DOHH2 (cell line): ENCODE data around the gene EPHB3.

Source experiments
- H3F3A ChIP-seq: fragments of 200-600 bp; sonication (generic), shearing (Covaris generic); 2 replicates; pipeline ENCODE4 v1.6.0; 2016; ENCODE audit warnings: antibody characterized with exemption, mild to moderate bottlenecking; ENCODE audit not compliant: control insufficient read depth, insufficient read depth
- H3K27ac ChIP-seq: fragments of 200-600 bp; sonication (generic); 2 replicates; pipeline ENCODE4 v1.5.1; 2014; ENCODE audit warnings: low read depth, mild to moderate bottlenecking, low read length, moderate library complexity
- H3K27me3 ChIP-seq: fragments of 200-600 bp; sonication (generic); 2 replicates; pipeline ENCODE4 v1.6.1; 2014; ENCODE audit warnings: mild to moderate bottlenecking, low read length, mixed read lengths; ENCODE audit not compliant: control insufficient read depth
- H3K36me3 ChIP-seq: fragments of 200-600 bp; sonication (generic); 2 replicates; pipeline ENCODE4 v1.6.1; 2014; ENCODE audit warnings: mild to moderate bottlenecking, low read length, moderate library complexity, mixed read lengths; ENCODE audit not compliant: control insufficient read depth
- H3K4me1 ChIP-seq: fragments of 200-600 bp; sonication (generic); 2 replicates; pipeline ENCODE4 v1.6.1; 2014; ENCODE audit warnings: mild to moderate bottlenecking, low read length, mixed read lengths; ENCODE audit not compliant: control insufficient read depth
- H3K4me2 ChIP-seq: fragments of 200-600 bp; sonication (generic); 2 replicates; pipeline ENCODE4 v1.6.0; 2014; ENCODE audit warnings: mild to moderate bottlenecking, low read length, moderate library complexity
- H3K4me3 ChIP-seq: fragments of 200-600 bp; sonication (generic); 2 replicates; pipeline ENCODE4 v1.5.1; 2014; ENCODE audit warnings: mild to moderate bottlenecking, low read length, mixed read lengths
- H3K79me2 ChIP-seq: fragments of 200-600 bp; sonication (generic); 2 replicates; pipeline ENCODE4 v1.6.1; 2014; ENCODE audit warnings: mild to moderate bottlenecking, low read length, mixed read lengths; ENCODE audit not compliant: control insufficient read depth
- H3K9me2 ChIP-seq: fragments of 200-600 bp; sonication (generic); replicated peaks from 2 replicates; pipeline ENCODE4 v1.6.1; 2014; ENCODE audit warnings: mild to moderate bottlenecking, low read length, mixed read lengths; ENCODE audit not compliant: control insufficient read depth
- H3K9me3 ChIP-seq: fragments of 200-600 bp; sonication (generic); 2 replicates; pipeline ENCODE4 v1.6.1; 2014; ENCODE audit warnings: antibody characterized with exemption, low read length, mixed read lengths; ENCODE audit not compliant: control insufficient read depth, insufficient read depth
- H4K20me1 ChIP-seq: fragments of 200-600 bp; sonication (generic); 2 replicates; pipeline ENCODE4 v1.6.0; 2014; ENCODE audit warnings: low read depth, mild to moderate bottlenecking, antibody characterized with exemption, low read length, moderate library complexity; ENCODE audit not compliant: control insufficient read depth, insufficient read depth
- CTCF ChIP-seq: fragments of 200-600 bp; sonication (generic); IDR thresholded peaks from one replicate; pipeline ENCODE4 v1.5.1; 2014; ENCODE audit warnings: antibody characterized with exemption, mild to moderate bottlenecking, low read depth, low read length; ENCODE audit not compliant: poor library complexity, severe bottlenecking
- EZH2phosphoT487 ChIP-seq: fragments of 200-600 bp; sonication (generic); IDR thresholded peaks from 2 replicates; pipeline ENCODE4 v1.6.1; 2017; ENCODE audit warnings: borderline replicate concordance, mild to moderate bottlenecking, antibody characterized with exemption, low read length, moderate library complexity, mixed read lengths

EPHB3 gene

GRCh38 chr3:184543256-184543655, 18.3 kb upstream of the EPHB3 start:
- H3K27me3 ChIP-seq: peaks cover 21% of the 10 kb centered on the region
- no peaks in the 10 kb centered on the region for H3F3A ChIP-seq
- H3K9me3 ChIP-seq: no peaks in the 10 kb centered on the region
- TF ChIP-seq CTCF: no peak
- no peak for TF ChIP-seq EZH2phosphoT487
- 0 out of 2 replicates have a peak, but pooled peaks cover 3% of the 10 kb centered on the region for H4K20me1 ChIP-seq
- no peaks in the 10 kb centered on the region for H3K9me2 ChIP-seq
- no peaks in the 10 kb centered on the region for H3K4me1 ChIP-seq
- no peak overlapping the region for H3K27ac ChIP-seq
- no peak overlapping the region for H3K4me2 ChIP-seq
- no peaks in the 10 kb centered on the region for H3K79me2 ChIP-seq
- H3K4me3 ChIP-seq: no peak overlapping the region
- H3K36me3 ChIP-seq: no peaks in the 10 kb centered on the region

GRCh38 chr3:184543843-184544512, 17.6 kb upstream of the EPHB3 start:
- TF ChIP-seq EZH2phosphoT487: no peak
- peak; percentile 79 for TF ChIP-seq CTCF
- H3K4me1 ChIP-seq: no peaks in the 10 kb centered on the region
- peaks cover 13% of the 10 kb centered on the region for H3K27me3 ChIP-seq
- no peaks in the 10 kb centered on the region for H3K9me3 ChIP-seq
- H3K4me3 ChIP-seq: no peak overlapping the region
- H3K27ac ChIP-seq: no peak overlapping the region
- H3K4me2 ChIP-seq: peak overlapping the region; percentile 24; the same call in 1 of the 2 replicates
- H4K20me1 ChIP-seq: 0 out of 2 replicates have a peak, but pooled peaks cover 3% of the 10 kb centered on the region
- H3K36me3 ChIP-seq: no peaks in the 10 kb centered on the region
- no peaks in the 10 kb centered on the region for H3F3A ChIP-seq
- H3K79me2 ChIP-seq: no peaks in the 10 kb centered on the region
- H3K9me2 ChIP-seq: no peaks in the 10 kb centered on the region

- Histone ChIP-seq H3K9me2 (no peaks in the 10 kb centered on the region), H3K4me2 (no peak overlapping the region), H3K27ac (no peak overlapping the region), H3K79me2 (no peaks in the 10 kb centered on the region), H3F3A (no peaks in the 10 kb centered on the region), H3K4me3 (no peak overlapping the region), H3K9me3 (no peaks in the 10 kb centered on the region), H4K20me1 (0 out of 2 replicates have a peak, but pooled peaks cover 3% of the 10 kb centered on the region), H3K4me1 (no peaks in the 10 kb centered on the region), H3K27me3 (peaks cover 10% of the 10 kb centered on the region), H3K36me3 (no peaks in the 10 kb centered on the region)
- TF ChIP-seq EZH2phosphoT487: no peak
- TF ChIP-seq CTCF: no peak
Observed at GRCh38 chr3:184544513-184544861, 17.1 kb upstream of the EPHB3 start.
